PC-9 (cell line): Measurements from ENCODE around the gene GHR. TPM values are rescaled to one million over a fixed set of nuclear protein-coding genes. Genes with fewer than 3 reads are reported as not detected.

ENCODE experiments used
- BruUV-seq: library from RNA; stranded (reverse); fragments of 400-500 nt; replicated peaks from 2 replicates; lab custom pipeline; 2021; lab: Mats Ljungman, UMichigan
- CTCF ChIA-PET: fragments of 300-600 bp; sonication (Branson Sonifier 250); formaldehyde crosslinking; loops from one replicate; lab custom pipeline; 2022; ENCODE audit warnings: antibody characterized with exemption; lab: Charles Lee
- POLR2A ChIA-PET: fragments of 300-600 bp; sonication (Branson Sonifier 250); formaldehyde crosslinking; loops from one replicate; lab custom pipeline; 2022; ENCODE audit warnings: antibody characterized with exemption; ENCODE audit not compliant: unreplicated experiment; lab: Charles Lee
- DNase-seq, 2 experiments: peaks; one replicate each; pipeline versions ENCODE4 v3.0.0 to v3.0.0-alpha.2; 2015 to 2022; ENCODE audit warnings: mixed read lengths in 1 of 2
- H2AFZ ChIP-seq: fragments of 200-600 bp; sonication (generic); 2 replicates; pipeline ENCODE4 v1.8.1; 2017; ENCODE audit warnings: antibody characterized with exemption
- H3F3A ChIP-seq: fragments of 200-600 bp; sonication (generic); 2 replicates; pipeline ENCODE4 v1.8.1; 2017; ENCODE audit warnings: antibody characterized with exemption, mild to moderate bottlenecking, low read depth; ENCODE audit not compliant: insufficient read depth
- H3K27ac ChIP-seq: fragments of 200-600 bp; sonication (generic); 2 replicates; pipeline ENCODE4 v1.6.1; 2016; ENCODE audit warnings: mixed run types
- H3K27me3 ChIP-seq: fragments of 200-600 bp; sonication (generic); 2 replicates; pipeline ENCODE4 v1.6.1; 2016; ENCODE audit warnings: low read depth, mixed run types; ENCODE audit not compliant: insufficient read depth
- H3K36me3 ChIP-seq: fragments of 200-600 bp; sonication (generic); 2 replicates; pipeline ENCODE4 v1.6.1; 2016; ENCODE audit warnings: low read depth, mixed run types
- H3K4me1 ChIP-seq: fragments of 200-600 bp; sonication (generic); replicated peaks from 2 replicates; pipeline ENCODE4 v1.6.1; 2016; ENCODE audit warnings: mixed run types; ENCODE audit not compliant: insufficient read depth
- H3K4me2 ChIP-seq: fragments of 200-600 bp; sonication (generic); 2 replicates; pipeline ENCODE4 v1.6.1; 2017; ENCODE audit warnings: mixed run types
- H3K4me3 ChIP-seq: fragments of 200-600 bp; sonication (generic); 2 replicates; pipeline ENCODE4 v1.6.1; 2016; ENCODE audit warnings: mixed run types
- H3K79me2 ChIP-seq: fragments of 200-600 bp; sonication (generic); 2 replicates; pipeline ENCODE4 v1.6.1; 2017; ENCODE audit warnings: low read depth, mixed run types
- H3K9me2 ChIP-seq: fragments of 200-600 bp; sonication (generic); 2 replicates; pipeline ENCODE4 v1.8.1; 2017; ENCODE audit warnings: mild to moderate bottlenecking; ENCODE audit not compliant: insufficient read depth
- H3K9me3 ChIP-seq: fragments of 200-600 bp; sonication (generic); 2 replicates; pipeline ENCODE4 v1.8.1; 2016; ENCODE audit warnings: low read depth; ENCODE audit not compliant: insufficient read depth
- H4K20me1 ChIP-seq: fragments of 200-600 bp; sonication (generic); 2 replicates; pipeline ENCODE4 v1.8.1; 2017; ENCODE audit not compliant: insufficient read depth
- EZH2 ChIP-seq: fragments of 200-600 bp; sonication (generic); IDR thresholded peaks from 2 replicates; pipeline ENCODE4 v1.8.0; 2017; ENCODE audit warnings: antibody characterized with exemption, low read depth
- intact Hi-C: fragments of 100-400 bp; cut with micrococcal nuclease; formaldehyde crosslinking; loops from one replicate; pipeline ENCODE4 v1.10.0; 2022; ENCODE audit not compliant: unreplicated experiment
- total RNA-seq: library from RNA; stranded (reverse); gene quantifications from 2 replicates; pipeline ENCODE4 v1.2.3, GENCODE V29; 2021
- TF ChIP-seq, protein P1 (sequence below): fragments of 200-600 bp; sonication (generic); conservative IDR thresholded peaks from 2 replicates; pipeline ENCODE4 v1.6.1; 2017; ENCODE audit warnings: mixed run types, antibody characterized with exemption, mild to moderate bottlenecking, moderate library complexity

GHR gene
- total RNA-seq, 1 experiment from 2014 or later: not detected

GRCh38 chr5:42638972-42639371 lies 215.7 kb downstream of the GHR start:
- Histone ChIP-seq H3K27ac (no peak overlapping the region), H3F3A (no peaks in the 10 kb centered on the region), H3K9me3 (no peaks in the 10 kb centered on the region), H3K4me1 (no peaks in the 10 kb centered on the region), H4K20me1 (no peaks in the 10 kb centered on the region; the same call in 1 of the 2 replicates), H3K9me2 (no peaks in the 10 kb centered on the region), H3K79me2 (no peaks in the 10 kb centered on the region), H3K4me3 (no peak overlapping the region), H2AFZ (no peak overlapping the region), H3K27me3 (no peaks in the 10 kb centered on the region), H3K4me2 (no peak overlapping the region), H3K36me3 (no peaks in the 10 kb centered on the region)
- POLR2A ChIA-PET: no interaction called here
- no TSS peak for BruUV-seq
- CTCF ChIA-PET: no interaction called here
- no peak for DNase-seq
- intact Hi-C loops: loop anchor here (5.0 kb wide), 1 partner anchor 782 kb away; no protein-coding TSS in a partner anchor
- TF ChIP-seq EZH2: no peak
- TF ChIP-seq, protein P1, sequence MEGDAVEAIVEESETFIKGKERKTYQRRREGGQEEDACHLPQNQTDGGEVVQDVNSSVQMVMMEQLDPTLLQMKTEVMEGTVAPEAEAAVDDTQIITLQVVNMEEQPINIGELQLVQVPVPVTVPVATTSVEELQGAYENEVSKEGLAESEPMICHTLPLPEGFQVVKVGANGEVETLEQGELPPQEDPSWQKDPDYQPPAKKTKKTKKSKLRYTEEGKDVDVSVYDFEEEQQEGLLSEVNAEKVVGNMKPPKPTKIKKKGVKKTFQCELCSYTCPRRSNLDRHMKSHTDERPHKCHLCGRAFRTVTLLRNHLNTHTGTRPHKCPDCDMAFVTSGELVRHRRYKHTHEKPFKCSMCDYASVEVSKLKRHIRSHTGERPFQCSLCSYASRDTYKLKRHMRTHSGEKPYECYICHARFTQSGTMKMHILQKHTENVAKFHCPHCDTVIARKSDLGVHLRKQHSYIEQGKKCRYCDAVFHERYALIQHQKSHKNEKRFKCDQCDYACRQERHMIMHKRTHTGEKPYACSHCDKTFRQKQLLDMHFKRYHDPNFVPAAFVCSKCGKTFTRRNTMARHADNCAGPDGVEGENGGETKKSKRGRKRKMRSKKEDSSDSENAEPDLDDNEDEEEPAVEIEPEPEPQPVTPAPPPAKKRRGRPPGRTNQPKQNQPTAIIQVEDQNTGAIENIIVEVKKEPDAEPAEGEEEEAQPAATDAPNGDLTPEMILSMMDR: no peak

- Histone ChIP-seq H2AFZ (no peak overlapping the region), H4K20me1 (no peaks in the 10 kb centered on the region; the same call in 1 of the 2 replicates), H3K9me2 (no peaks in the 10 kb centered on the region), H3K4me2 (no peak overlapping the region), H3K79me2 (no peaks in the 10 kb centered on the region), H3K9me3 (no peaks in the 10 kb centered on the region), H3K4me1 (no peaks in the 10 kb centered on the region), H3F3A (no peaks in the 10 kb centered on the region), H3K4me3 (no peak overlapping the region), H3K36me3 (no peaks in the 10 kb centered on the region), H3K27ac (no peak overlapping the region), H3K27me3 (no peaks in the 10 kb centered on the region)
- no TSS peak for BruUV-seq
- POLR2A ChIA-PET: interaction anchor here (0.7 kb wide), 1 partner anchor 132 kb away, joined by 4 read pairs; no protein-coding TSS in a partner anchor
- no peak for DNase-seq
- TF ChIP-seq, protein P1: no peak
- no peak for TF ChIP-seq EZH2
- intact Hi-C loops: no loop called here
- CTCF ChIA-PET: no interaction called here
Measured at GRCh38 chr5:42640835-42641234, 217.6 kb downstream of the GHR start.

GRCh38 chr5:42641336-42642005 lies 218.2 kb downstream of the GHR start:
- Histone ChIP-seq H3K36me3 (no peaks in the 10 kb centered on the region), H3K4me1 (no peaks in the 10 kb centered on the region), H3K9me3 (no peaks in the 10 kb centered on the region), H3K27me3 (no peaks in the 10 kb centered on the region), H2AFZ (no peak overlapping the region), H3K79me2 (no peaks in the 10 kb centered on the region), H4K20me1 (no peaks in the 10 kb centered on the region; the same call in 1 of the 2 replicates), H3K4me3 (no peak overlapping the region), H3K27ac (no peak overlapping the region), H3K4me2 (no peak overlapping the region), H3F3A (no peaks in the 10 kb centered on the region), H3K9me2 (no peaks in the 10 kb centered on the region)
- no peak for TF ChIP-seq EZH2
- TF ChIP-seq, protein P1: no peak
- no peak for DNase-seq
- POLR2A ChIA-PET: interaction anchor here (0.7 kb wide), 1 partner anchor 131 kb away, joined by 4 read pairs; no protein-coding TSS in a partner anchor
- CTCF ChIA-PET: no interaction called here
- no TSS peak for BruUV-seq
- intact Hi-C loops: no loop called here
